ENCODE measurements around the gene CSRP3. TPM values are rescaled to one million over a fixed set of nuclear protein-coding genes. Genes with fewer than 3 reads are reported as not detected.

CSRP3 gene
- total and polyA plus RNA-seq, 2 donors (not counting 3 experiments of a cell fraction or from before 2014, with no cell fraction given): not detected

DNA sequence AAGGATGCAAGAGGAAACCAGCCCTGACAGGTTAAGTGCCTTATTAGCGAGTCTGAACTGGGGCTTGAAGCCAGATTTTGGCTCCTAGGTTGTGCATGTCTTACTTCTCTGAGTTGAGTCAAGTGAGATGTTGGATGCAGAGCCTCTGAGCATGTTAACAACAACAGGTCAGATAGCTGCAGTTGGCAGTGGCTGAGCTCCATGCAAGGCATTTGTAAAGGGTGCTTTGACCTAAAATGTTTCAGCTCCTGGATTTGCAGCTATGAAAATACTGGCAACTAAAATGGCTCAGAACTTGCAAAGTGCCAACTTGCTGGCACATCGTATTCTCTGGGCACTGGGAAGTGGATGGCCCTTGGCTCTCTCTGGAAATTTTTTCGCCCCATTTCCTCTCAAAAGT, 16.4 kb upstream of the CSRP3 start:
- no peaks in the 10 kb centered on the region for H4K20me1 ChIP-seq (replicated peaks; ENCODE audit: control insufficient read depth, extremely low read depth, insufficient read depth, low read length)
- no peak for TF ChIP-seq POLR2AphosphoS5 (IDR thresholded peaks at IDR 0.05; ENCODE audit: insufficient read depth, low read depth, low read length)
- no peak for TF ChIP-seq GATA2 (IDR thresholded peaks at IDR 0.05; ENCODE audit: insufficient read depth, insufficient read length, low read depth, low read length)
- no peak for TF ChIP-seq MYC (IDR thresholded peaks at IDR 0.05; ENCODE audit: low read depth, low read length)
- TF ChIP-seq, protein P1, sequence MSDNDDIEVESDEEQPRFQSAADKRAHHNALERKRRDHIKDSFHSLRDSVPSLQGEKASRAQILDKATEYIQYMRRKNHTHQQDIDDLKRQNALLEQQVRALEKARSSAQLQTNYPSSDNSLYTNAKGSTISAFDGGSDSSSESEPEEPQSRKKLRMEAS (IDR thresholded peaks at IDR 0.05; ENCODE audit: insufficient read depth, insufficient read length): no peak
- TF ChIP-seq FOS (IDR thresholded peaks at IDR 0.05; ENCODE audit: borderline replicate concordance, insufficient read depth, low read length): no peak
- TF ChIP-seq, protein P2, sequence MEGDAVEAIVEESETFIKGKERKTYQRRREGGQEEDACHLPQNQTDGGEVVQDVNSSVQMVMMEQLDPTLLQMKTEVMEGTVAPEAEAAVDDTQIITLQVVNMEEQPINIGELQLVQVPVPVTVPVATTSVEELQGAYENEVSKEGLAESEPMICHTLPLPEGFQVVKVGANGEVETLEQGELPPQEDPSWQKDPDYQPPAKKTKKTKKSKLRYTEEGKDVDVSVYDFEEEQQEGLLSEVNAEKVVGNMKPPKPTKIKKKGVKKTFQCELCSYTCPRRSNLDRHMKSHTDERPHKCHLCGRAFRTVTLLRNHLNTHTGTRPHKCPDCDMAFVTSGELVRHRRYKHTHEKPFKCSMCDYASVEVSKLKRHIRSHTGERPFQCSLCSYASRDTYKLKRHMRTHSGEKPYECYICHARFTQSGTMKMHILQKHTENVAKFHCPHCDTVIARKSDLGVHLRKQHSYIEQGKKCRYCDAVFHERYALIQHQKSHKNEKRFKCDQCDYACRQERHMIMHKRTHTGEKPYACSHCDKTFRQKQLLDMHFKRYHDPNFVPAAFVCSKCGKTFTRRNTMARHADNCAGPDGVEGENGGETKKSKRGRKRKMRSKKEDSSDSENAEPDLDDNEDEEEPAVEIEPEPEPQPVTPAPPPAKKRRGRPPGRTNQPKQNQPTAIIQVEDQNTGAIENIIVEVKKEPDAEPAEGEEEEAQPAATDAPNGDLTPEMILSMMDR (IDR thresholded peaks at IDR 0.05; ENCODE audit: extremely low read depth in 1 of 2, insufficient read depth in 1 of 2, low read depth in 1 of 2, low read length in 2 of 2): no peak
- no peak for TF ChIP-seq JUN (IDR thresholded peaks at IDR 0.05; ENCODE audit: borderline replicate concordance, insufficient read depth, insufficient read length, low read depth)
- no peak for TF ChIP-seq POLR2A (IDR thresholded peaks at IDR 0.05; ENCODE audit: low read depth, low read length)
- TF ChIP-seq EZH2 (IDR thresholded peaks at IDR 0.05; ENCODE audit: borderline replicate concordance, low read depth, low read length, severe bottlenecking): no peak
- no peak overlapping the region for H3K4me3 ChIP-seq (replicated peaks in 1 of 3; ENCODE audit: insufficient read depth in 1 of 3, low read depth in 1 of 3, low read length in 3 of 3)
- H3K36me3 ChIP-seq (ENCODE audit: control insufficient read depth in 2 of 2, extremely low read depth in 1 of 2, insufficient read depth in 2 of 2, low read length in 2 of 2): no peaks in the 10 kb centered on the region
- CTCF ChIA-PET: interaction anchor here (1.1 to 1.4 kb wide), 2 partner anchors 12 to 15 kb away, joined by 3 read pairs; no protein-coding TSS in a partner anchor
- H3K9me3 ChIP-seq (replicated peaks; ENCODE audit: control insufficient read depth, insufficient read depth, low read length): no peaks in the 10 kb centered on the region
- no peaks in the 10 kb centered on the region for H3K9me1 ChIP-seq (replicated peaks; ENCODE audit: control insufficient read depth, extremely low read depth, insufficient read depth, low read length)
- intact Hi-C loops (cut with micrococcal nuclease) (no loop called here), dilution Hi-C loops (cut with MboI; ENCODE audit: extremely low pct_ligation_motif_present, low sequenced_read_pairs) (no loop called here)
- H3K4me2 ChIP-seq (ENCODE audit: insufficient read depth, low read length): no peak overlapping the region
- no peak for FAIRE-seq
- no peaks in the 10 kb centered on the region for H3K79me2 ChIP-seq (ENCODE audit: control insufficient read depth, insufficient read depth, low read length)
- POLR2A ChIA-PET: no interaction called here
- H3K27ac ChIP-seq (ENCODE audit: insufficient read depth, low read depth, low read length): no peak overlapping the region
- H3K9ac ChIP-seq (replicated peaks; ENCODE audit: extremely low read depth, insufficient read depth, low read length): no peak overlapping the region
- peaks cover 3 to 4% of the 10 kb centered on the region in 2 experiments for H3K27me3 ChIP-seq (ENCODE audit: control insufficient read depth in 2 of 2, insufficient read depth in 2 of 2, low read length in 2 of 2)
- DNase-seq (ENCODE audit: low read depth, low spot score): no peak
- peaks cover 10% of the 10 kb centered on the region for H3K4me1 ChIP-seq (ENCODE audit: control insufficient read depth, extremely low read depth, insufficient read depth, low read length)
- no peak overlapping the region for H2AFZ ChIP-seq (ENCODE audit: low read depth, low read length)
- BruUV-seq (replicated peaks): no TSS peak

Data from endothelial cell of umbilical vein (primary cell).